Activated CD4-positive, alpha-beta T cell treated with anti-CD3 and anti-CD28 coated beads, Interleukin-2, amount 10 ng/mL, durations not matched to agents 7 days and 5 days (primary cell): ENCODE data around the gene TBCB. TPM values are rescaled to one million over a fixed set of nuclear protein-coding genes. Genes with fewer than 3 reads are reported as not detected.

ENCODE experiments used
- CTCF ChIA-PET: fragments of 350-600 bp; sonication (Branson Sonifier 250); formaldehyde crosslinking; loops from one replicate; lab custom pipeline; 2021; ENCODE audit warnings: antibody characterized with exemption; lab: Charles Lee
- POLR2A ChIA-PET: fragments of 350-600 bp; sonication (Branson Sonifier 250); formaldehyde crosslinking; loops from one replicate; lab custom pipeline; 2021; ENCODE audit warnings: antibody characterized with exemption; lab: Charles Lee
- DNase-seq: peaks from one replicate; pipeline ENCODE4 v3.0.0-alpha.2; 2020
- H3K27ac Mint-ChIP-seq: one replicate; pipeline ENCODE4 v1.8.0; 2021; ENCODE audit warnings: mild to moderate bottlenecking, moderate library complexity, mixed read lengths
- H3K27me3 Mint-ChIP-seq: one replicate; pipeline ENCODE4 v1.8.0; 2021; ENCODE audit warnings: mixed read lengths
- H3K36me3 Mint-ChIP-seq: one replicate; pipeline ENCODE4 v1.8.0; 2021; ENCODE audit warnings: low read depth, mixed read lengths
- H3K4me1 Mint-ChIP-seq: one replicate; pipeline ENCODE4 v1.8.0; 2021; ENCODE audit warnings: mixed read lengths
- H3K4me3 Mint-ChIP-seq: one replicate; pipeline ENCODE4 v1.8.0; 2021; ENCODE audit warnings: mild to moderate bottlenecking, moderate library complexity, mixed read lengths
- H3K9me3 Mint-ChIP-seq: one replicate; pipeline ENCODE4 v1.8.0; 2021; ENCODE audit warnings: mixed read lengths
- total RNA-seq, 2 experiments: library from RNA; stranded (reverse); gene quantifications; one replicate each; pipeline ENCODE4 v1.2.3, GENCODE V29; 2021

TBCB gene
- total RNA-seq, 2 experiments from 2014 or later = 195 to 197 TPM

GRCh38 chr19:36142496-36142895 lies 27.2 kb downstream of the TBCB start:
- Mint-ChIP-seq H3K27ac (peak overlapping the region; percentile 36), H3K4me1 (peaks cover 25% of the 10 kb centered on the region), H3K36me3 (peaks cover 46% of the 10 kb centered on the region), H3K9me3 (no peaks in the 10 kb centered on the region), H3K27me3 (no peaks in the 10 kb centered on the region), H3K4me3 (no peak overlapping the region)
- ChIA-PET POLR2A (no interaction called here), CTCF (interaction anchor here (1.1 kb wide), 1 partner anchor 15 kb away, joined by 3 read pairs; no protein-coding TSS in a partner anchor)
- no peak for DNase-seq

- no peak overlapping the region for H3K27ac Mint-ChIP-seq
- H3K4me1 Mint-ChIP-seq = peaks cover 22% of the 10 kb centered on the region
- no peaks in the 10 kb centered on the region for H3K27me3 Mint-ChIP-seq
- ChIA-PET CTCF (interaction anchor here (0.6 to 1.0 kb wide), 3 partner anchors 17 to 55 kb away, joined by 3 to 7 read pairs (median 4); no protein-coding TSS in a partner anchor), POLR2A (no interaction called here)
- no peaks in the 10 kb centered on the region for H3K9me3 Mint-ChIP-seq
- peaks cover 61% of the 10 kb centered on the region for H3K36me3 Mint-ChIP-seq
- no peak overlapping the region for H3K4me3 Mint-ChIP-seq
- DNase-seq = no peak
Observed at GRCh38 chr19:36144624-36145023, 29.4 kb downstream of the TBCB start.

GRCh38 chr19:36149673-36150406 lies 34.6 kb downstream of the TBCB start:
- Mint-ChIP-seq H3K36me3 (peaks cover 46% of the 10 kb centered on the region), H3K4me1 (peaks cover 9% of the 10 kb centered on the region), H3K9me3 (no peaks in the 10 kb centered on the region), H3K27ac (peak overlapping the region; percentile 51), H3K4me3 (no peak overlapping the region), H3K27me3 (no peaks in the 10 kb centered on the region)
- POLR2A ChIA-PET = no interaction called here
- DNase-seq = no peak
- CTCF ChIA-PET = interaction anchor here (0.5 to 0.9 kb wide), 3 partner anchors 16 to 65 kb away, joined by 3 read pairs; no protein-coding TSS in a partner anchor

GRCh38 chr19:36150586-36150985 lies 35.3 kb downstream of the TBCB start:
- Mint-ChIP-seq H3K36me3 (peaks cover 43% of the 10 kb centered on the region), H3K27ac (no peak overlapping the region), H3K9me3 (no peaks in the 10 kb centered on the region), H3K27me3 (no peaks in the 10 kb centered on the region), H3K4me1 (peaks cover 9% of the 10 kb centered on the region), H3K4me3 (no peak overlapping the region)
- ChIA-PET CTCF (interaction anchor here (0.9 kb wide), 1 partner anchor 19 kb away, joined by 3 read pairs; no protein-coding TSS in a partner anchor), POLR2A (no interaction called here)
- no peak for DNase-seq

- H3K4me3 Mint-ChIP-seq = no peak overlapping the region
- DNase-seq = no peak
- CTCF ChIA-PET = interaction anchor here (0.5 to 0.9 kb wide), 2 partner anchors 18 to 25 kb away, joined by 3 to 4 read pairs; no protein-coding TSS in a partner anchor
- no peaks in the 10 kb centered on the region for H3K9me3 Mint-ChIP-seq
- H3K27ac Mint-ChIP-seq = no peak overlapping the region
- POLR2A ChIA-PET = no interaction called here
- H3K4me1 Mint-ChIP-seq = peaks cover 7% of the 10 kb centered on the region
- H3K36me3 Mint-ChIP-seq = peaks cover 37% of the 10 kb centered on the region
- H3K27me3 Mint-ChIP-seq = no peaks in the 10 kb centered on the region
Observed at GRCh38 chr19:36151144-36152018, 36.1 kb downstream of the TBCB start.

- Mint-ChIP-seq H3K27me3 (no peaks in the 10 kb centered on the region), H3K27ac (no peak overlapping the region), H3K4me1 (peaks cover 6% of the 10 kb centered on the region), H3K4me3 (no peak overlapping the region), H3K36me3 (peaks cover 32% of the 10 kb centered on the region), H3K9me3 (no peaks in the 10 kb centered on the region)
- ChIA-PET CTCF (no interaction called here), POLR2A (no interaction called here)
- no peak for DNase-seq
Observed at GRCh38 chr19:36152019-36152351, 36.7 kb downstream of the TBCB start.

- H3K4me3 Mint-ChIP-seq = no peak within 1 kb of the TSS
- no peak within 1 kb of the TSS for H3K27ac Mint-ChIP-seq
- H3K36me3 Mint-ChIP-seq = peaks cover 29% of the 10 kb centered on the region
- ChIA-PET CTCF (interaction anchor here (0.6 to 1.2 kb wide), 5 partner anchors 13 to 36 kb away, joined by 3 to 5 read pairs (median 3); partner anchors contain the start of gene CAPNS1), POLR2A (no interaction called here)
- no peak for DNase-seq
- H3K27me3 Mint-ChIP-seq = no peaks in the 10 kb centered on the region
- H3K9me3 Mint-ChIP-seq = no peaks in the 10 kb centered on the region
- peaks cover 4% of the 10 kb centered on the region for H3K4me1 Mint-ChIP-seq
Observed at GRCh38 chr19:36152352-36153091, 37.3 kb downstream of the TBCB start, which contains the start of gene COX7A1. TSS of gene COX7A1 (minus strand) at chr19:36152447. CDS start at chr19:36152407, 40 bp downstream.

GRCh38 chr19:36153126-36153525 lies 37.9 kb downstream of the TBCB start:
- Mint-ChIP-seq H3K9me3 (no peaks in the 10 kb centered on the region), H3K4me1 (peaks cover 4% of the 10 kb centered on the region), H3K36me3 (peaks cover 26% of the 10 kb centered on the region), H3K4me3 (no peak overlapping the region), H3K27me3 (no peaks in the 10 kb centered on the region), H3K27ac (no peak overlapping the region)
- no peak for DNase-seq
- ChIA-PET POLR2A (no interaction called here), CTCF (interaction anchor here (0.6 to 1.2 kb wide), 5 partner anchors 13 to 37 kb away, joined by 3 to 5 read pairs (median 3); partner anchors contain the start of gene CAPNS1)

GRCh38 chr19:36160821-36161596 lies 45.7 kb downstream of the TBCB start:
- no peaks in the 10 kb centered on the region for H3K27me3 Mint-ChIP-seq
- POLR2A ChIA-PET = no interaction called here

GRCh38 chr19:36163813-36164212 lies 48.5 kb downstream of the TBCB start:
- H3K4me3 Mint-ChIP-seq = no peak overlapping the region
- no peaks in the 10 kb centered on the region for H3K27me3 Mint-ChIP-seq
- DNase-seq = no peak
- no peaks in the 10 kb centered on the region for H3K36me3 Mint-ChIP-seq
- H3K27ac Mint-ChIP-seq = no peak overlapping the region
- POLR2A ChIA-PET = interaction anchor here (0.5 kb wide), 1 partner anchor 108 kb away, joined by 3 read pairs; no protein-coding TSS in a partner anchor
- CTCF ChIA-PET = interaction anchor here (1.3 to 1.8 kb wide), 2 partner anchors 36 to 37 kb away, joined by 4 read pairs; no protein-coding TSS in a partner anchor
- H3K9me3 Mint-ChIP-seq = no peaks in the 10 kb centered on the region
- no peaks in the 10 kb centered on the region for H3K4me1 Mint-ChIP-seq

More at GRCh38 chr19:36160821-36161596, 45.7 kb downstream of the TBCB start:
- CTCF ChIA-PET = no interaction called here
- Mint-ChIP-seq H3K4me3 (no peak overlapping the region), H3K9me3 (no peaks in the 10 kb centered on the region), H3K36me3 (no peaks in the 10 kb centered on the region), H3K4me1 (no peaks in the 10 kb centered on the region), H3K27ac (peak overlapping the region; percentile 19)
- no peak for DNase-seq

- Mint-ChIP-seq H3K9me3 (no peaks in the 10 kb centered on the region), H3K27ac (peak overlapping the region; percentile 43), H3K36me3 (no peaks in the 10 kb centered on the region), H3K27me3 (no peaks in the 10 kb centered on the region), H3K4me3 (no peak overlapping the region), H3K4me1 (peaks cover 5% of the 10 kb centered on the region)
- ChIA-PET POLR2A (no interaction called here), CTCF (interaction anchor here (0.6 to 3.2 kb wide), 5 partner anchors 19 to 165 kb away, joined by 3 to 18 read pairs (median 4); no protein-coding TSS in a partner anchor)
- no peak for DNase-seq
Observed at GRCh38 chr19:36169084-36169760, 54.0 kb downstream of the TBCB start.
